GM21423 (cell line): ENCODE data around the gene DOCK7.
A peak's percentile ranks its signal among the peaks of the same experiment; 100 is the strongest.
"Not testable (repeated sequence)": the region's sequence is repeated elsewhere in the genome, so short reads cannot be mapped to it uniquely, and the experiment has no call there.

Source experiments
- ATAC-seq: cut with Tn5 transposase; IDR thresholded peaks from one replicate; pipeline ENCODE4 v1.9.1; 2021; ENCODE audit warnings: mild to moderate bottlenecking, moderate library complexity; ENCODE audit not compliant: unreplicated experiment

Gene DOCK7

GRCh38 chr1:62693123-62693522, 4.9 kb upstream of the DOCK7 start:
- ATAC-seq, result no peak

- no peak for ATAC-seq
Observed at GRCh38 chr1:62691062-62691844, 3.1 kb upstream of the DOCK7 start.

- no peak for ATAC-seq
Observed at GRCh38 chr1:62689524-62689923, 1.3 kb upstream of the DOCK7 start.

GRCh38 chr1:62688687-62689085, 500 bp upstream of the DOCK7 start:
- peak; percentile 18 for ATAC-seq

- ATAC-seq, result peak; percentile 28
Observed at GRCh38 chr1:62687421-62687902, 724 bp downstream of the DOCK7 start.

GRCh38 chr1:62686822-62687221, 1.4 kb downstream of the DOCK7 start:
- ATAC-seq, result no peak

GRCh38 chr1:62685431-62685859, 2.7 kb downstream of the DOCK7 start:
- ATAC-seq, result no peak

GRCh38 chr1:62682531-62682930, 5.7 kb downstream of the DOCK7 start:
- no peak for ATAC-seq

GRCh38 chr1:62680992-62681391, 7.2 kb downstream of the DOCK7 start:
- ATAC-seq, result not testable (repeated sequence)

GRCh38 chr1:62677822-62678221, 10.4 kb downstream of the DOCK7 start:
- ATAC-seq, result not testable (repeated sequence)

GRCh38 chr1:62676611-62677356, 11.4 kb downstream of the DOCK7 start:
- no peak for ATAC-seq

- ATAC-seq, result no peak
Observed at GRCh38 chr1:62673629-62674028, 14.6 kb downstream of the DOCK7 start.

GRCh38 chr1:62672029-62672428, 16.2 kb downstream of the DOCK7 start:
- ATAC-seq, result no peak

- no peak for ATAC-seq
Observed at GRCh38 chr1:62654744-62655143, 33.4 kb downstream of the DOCK7 start.

- no peak for ATAC-seq
Observed at GRCh38 chr1:62652387-62652786, 35.8 kb downstream of the DOCK7 start.

- ATAC-seq, result no peak
Observed at GRCh38 chr1:62643283-62643682, 44.9 kb downstream of the DOCK7 start.

- ATAC-seq, result no peak
Observed at GRCh38 chr1:62637392-62638105, 50.6 kb downstream of the DOCK7 start.

- no peak for ATAC-seq
Observed at GRCh38 chr1:62628506-62628905, 59.7 kb downstream of the DOCK7 start.

GRCh38 chr1:62625415-62625814, 62.8 kb downstream of the DOCK7 start:
- peak; percentile 54 for ATAC-seq

- peak; percentile 88 for ATAC-seq
Observed at GRCh38 chr1:62621907-62622306, 66.3 kb downstream of the DOCK7 start.

- peak; percentile 5 for ATAC-seq
Observed at GRCh38 chr1:62613890-62614289, 74.3 kb downstream of the DOCK7 start.
